Measurements from ENCODE around the gene LPIN3.
A peak's percentile ranks its signal among the peaks of the same experiment; 100 is the strongest.

Gene LPIN3

DNA sequence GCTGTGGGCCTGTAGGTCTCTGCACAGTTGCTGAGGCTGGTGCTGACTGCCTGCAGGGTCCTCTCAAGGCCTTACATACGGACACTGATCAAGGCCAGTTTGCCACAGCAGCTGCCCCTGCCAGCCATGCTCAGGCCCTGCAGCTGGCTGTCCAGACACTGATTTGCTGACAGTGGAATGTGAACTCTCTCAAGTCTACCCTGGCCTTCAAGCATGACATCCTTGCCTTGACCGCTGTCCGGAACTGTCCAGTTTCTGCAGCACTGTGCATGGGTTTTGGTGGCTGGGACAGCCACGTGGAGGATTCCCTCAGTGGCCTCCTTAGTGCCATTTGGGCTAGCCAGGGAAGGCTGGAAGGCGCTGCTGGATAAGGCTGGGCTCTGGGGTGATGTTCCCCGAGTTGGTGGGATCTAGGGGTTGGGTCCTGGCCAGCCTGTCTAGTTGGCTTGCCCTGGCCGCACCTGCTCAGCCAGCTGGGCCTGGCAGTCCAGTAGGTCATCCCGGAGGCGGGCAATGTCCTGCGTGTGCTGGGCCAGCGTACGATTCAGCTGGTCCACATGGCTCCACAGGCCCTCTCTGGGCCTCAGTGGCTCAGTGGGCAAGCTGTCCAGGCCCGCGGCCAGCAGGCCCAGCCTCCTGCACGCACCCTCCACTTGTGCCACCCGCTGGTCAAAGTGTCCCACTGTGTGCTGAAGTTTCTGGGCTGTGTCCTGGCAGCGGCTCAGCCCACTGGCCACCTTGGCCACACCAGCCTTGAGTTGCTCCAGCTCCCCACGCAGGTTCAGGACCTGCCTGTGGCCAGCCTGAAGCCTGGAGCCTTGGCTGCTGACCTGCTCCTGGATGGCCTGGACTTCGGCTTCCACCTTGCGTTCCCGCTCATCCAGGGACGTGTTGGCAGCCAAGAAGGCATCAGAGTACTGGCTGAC, 20.5 kb downstream of the LPIN3 start:
- Histone ChIP-seq H3K27me3 (ENCODE audit: control insufficient read depth in 1 of 2, insufficient read depth in 2 of 2, low read length in 2 of 2) (peaks cover 15 to 20% of the 10 kb centered on the region in 2 donors), H3K36me3 (ENCODE audit: control insufficient read depth in 2 of 2, insufficient read depth in 2 of 2, low read length in 2 of 2) (no peaks in the 10 kb centered on the region), H3K27ac (ENCODE audit: low read length) (no peak overlapping the region)

DNA sequence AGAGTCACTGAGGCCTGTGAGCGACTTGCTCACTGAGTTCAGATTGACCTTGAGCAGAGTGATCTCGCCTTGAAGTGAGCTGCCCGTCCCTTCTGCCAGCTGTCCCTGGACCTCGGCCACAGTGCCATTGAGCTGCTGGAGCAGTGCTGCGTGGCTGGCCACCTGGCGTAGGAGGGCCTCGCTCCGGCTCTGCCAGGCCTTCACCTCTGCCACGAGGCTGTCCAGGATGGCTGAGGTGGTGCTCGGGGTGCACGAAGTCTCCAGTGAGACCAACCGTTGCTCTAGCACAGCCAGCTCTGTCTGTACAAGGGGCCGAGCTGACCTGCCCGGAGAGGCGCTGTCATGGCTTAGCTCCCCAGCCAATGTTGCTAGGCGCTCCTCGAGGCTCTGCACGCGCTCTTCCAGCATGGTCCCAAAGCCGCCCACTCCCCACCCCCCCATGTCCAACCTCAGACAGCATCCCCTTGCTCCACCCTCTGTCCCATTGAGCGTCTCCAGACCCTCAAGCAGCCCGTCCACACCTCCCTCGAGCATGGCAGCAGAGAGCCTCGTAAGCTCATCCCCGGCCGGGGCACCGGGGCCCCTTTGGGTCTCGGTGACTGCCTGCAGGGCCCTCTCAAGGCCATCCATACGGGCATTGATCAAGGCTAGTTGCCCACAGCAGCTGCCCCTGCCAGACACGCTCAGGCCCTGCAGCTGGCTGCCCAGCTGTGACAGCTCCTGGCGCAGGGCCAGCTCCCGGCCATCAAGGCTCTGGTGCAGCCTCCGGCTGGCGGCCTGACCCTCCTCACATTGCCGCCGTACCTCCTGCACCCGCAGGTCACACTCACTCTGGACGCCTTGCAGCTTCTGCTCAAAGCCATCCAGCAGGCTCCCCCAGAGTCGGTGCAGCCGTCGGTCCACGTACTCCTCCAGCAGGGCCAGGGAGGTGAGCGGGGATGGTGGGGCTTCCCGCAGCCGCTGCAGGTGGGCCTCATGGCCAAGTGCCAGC, 21.4 kb downstream of the LPIN3 start:
- H3K27me3 ChIP-seq (ENCODE audit: control insufficient read depth in 1 of 2, insufficient read depth in 2 of 2, low read length in 2 of 2): peaks cover 20 to 22% of the 10 kb centered on the region in 2 donors
- H3K4me1 ChIP-seq (ENCODE audit: control insufficient read depth, insufficient read depth, low read length): peaks cover 11% of the 10 kb centered on the region
- H3K36me3 ChIP-seq (ENCODE audit: control insufficient read depth in 2 of 2, insufficient read depth in 2 of 2, low read length in 2 of 2): no peaks in the 10 kb centered on the region
- no peaks in the 10 kb centered on the region for H3K9me3 ChIP-seq (ENCODE audit: control insufficient read depth in 2 of 2, low read length in 2 of 2)
- no peak overlapping the region for H3K4me3 ChIP-seq (ENCODE audit: low read length in 2 of 2)
- H3K9ac ChIP-seq (ENCODE audit: low read length in 2 of 2): no peak overlapping the region
- no peak overlapping the region for H3K27ac ChIP-seq (ENCODE audit: low read length)

More for the DNA sequence above, 20.5 kb downstream of the LPIN3 start:
- Histone ChIP-seq H3K9ac (ENCODE audit: low read length in 2 of 2) (no peak overlapping the region), H3K4me3 (ENCODE audit: low read length in 2 of 2) (no peak overlapping the region), H3K4me1 (ENCODE audit: control insufficient read depth, insufficient read depth, low read length) (peaks cover 8% of the 10 kb centered on the region), H3K9me3 (ENCODE audit: control insufficient read depth in 2 of 2, low read length in 2 of 2) (no peaks in the 10 kb centered on the region)

DNA sequence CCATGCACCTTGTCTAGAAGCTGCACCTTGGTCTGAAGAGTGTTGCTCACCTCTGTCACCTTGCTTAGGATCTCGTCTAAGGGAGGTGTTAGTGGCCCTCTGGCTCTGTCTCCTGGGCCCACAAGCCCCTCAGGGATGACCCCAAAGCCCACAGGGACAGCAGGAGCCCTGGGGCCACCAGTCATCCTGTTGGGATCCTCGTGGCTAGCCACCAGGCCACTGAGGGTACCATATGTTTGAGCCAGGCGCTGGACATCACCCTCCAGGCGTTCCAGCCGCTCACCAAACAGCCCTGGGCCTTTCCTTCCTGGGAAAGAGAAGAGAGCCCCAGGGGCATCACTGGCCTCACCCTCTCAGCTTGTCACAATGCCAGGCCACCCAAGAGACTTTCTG, 22.1 kb downstream of the LPIN3 start:
- Histone ChIP-seq H3K27ac (ENCODE audit: low read length) (no peak overlapping the region), H3K36me3 (ENCODE audit: control insufficient read depth in 2 of 2, insufficient read depth in 2 of 2, low read length in 2 of 2) (no peaks in the 10 kb centered on the region), H3K9me3 (ENCODE audit: control insufficient read depth in 2 of 2, low read length in 2 of 2) (no peaks in the 10 kb centered on the region), H3K9ac (ENCODE audit: low read length in 2 of 2) (no peak overlapping the region), H3K27me3 (ENCODE audit: control insufficient read depth in 1 of 2, insufficient read depth in 2 of 2, low read length in 2 of 2) (peaks cover 27 to 29% of the 10 kb centered on the region in 2 donors), H3K4me3 (ENCODE audit: low read length in 2 of 2) (no peak overlapping the region), H3K4me1 (ENCODE audit: control insufficient read depth, insufficient read depth, low read length) (peaks cover 11% of the 10 kb centered on the region)

DNA sequence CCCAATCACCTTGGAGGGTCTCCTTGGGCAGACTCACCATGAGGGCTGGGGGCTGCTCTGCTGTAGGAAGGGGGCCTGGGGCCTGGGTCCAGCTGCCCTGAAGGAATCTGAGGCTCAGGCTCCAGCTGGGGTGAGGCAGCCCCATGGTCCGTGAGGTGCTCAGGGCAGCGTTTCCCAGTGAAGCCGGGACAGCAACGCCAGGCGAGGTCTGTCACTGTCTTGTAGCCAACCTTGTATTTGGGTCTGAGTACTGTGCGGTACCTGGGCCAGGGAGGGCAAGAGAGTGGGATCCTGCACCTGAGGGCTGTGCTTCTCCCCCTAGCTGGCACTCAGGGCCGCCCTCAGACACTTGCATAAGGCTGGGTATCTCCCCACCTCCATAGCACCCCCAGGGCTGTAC, 23.0 kb downstream of the LPIN3 start:
- Histone ChIP-seq H3K27ac (ENCODE audit: low read length) (no peak overlapping the region), H3K4me3 (ENCODE audit: low read length in 2 of 2) (no peak overlapping the region), H3K9me3 (ENCODE audit: control insufficient read depth in 2 of 2, low read length in 2 of 2) (no peaks in the 10 kb centered on the region), H3K27me3 (ENCODE audit: control insufficient read depth in 1 of 2, insufficient read depth in 2 of 2, low read length in 2 of 2) (peaks cover 30 to 31% of the 10 kb centered on the region in 2 donors), H3K9ac (ENCODE audit: low read length in 2 of 2) (no peak overlapping the region), H3K36me3 (ENCODE audit: control insufficient read depth in 2 of 2, insufficient read depth in 2 of 2, low read length in 2 of 2) (no peaks in the 10 kb centered on the region), H3K4me1 (ENCODE audit: control insufficient read depth, insufficient read depth, low read length) (peaks cover 11% of the 10 kb centered on the region)

DNA sequence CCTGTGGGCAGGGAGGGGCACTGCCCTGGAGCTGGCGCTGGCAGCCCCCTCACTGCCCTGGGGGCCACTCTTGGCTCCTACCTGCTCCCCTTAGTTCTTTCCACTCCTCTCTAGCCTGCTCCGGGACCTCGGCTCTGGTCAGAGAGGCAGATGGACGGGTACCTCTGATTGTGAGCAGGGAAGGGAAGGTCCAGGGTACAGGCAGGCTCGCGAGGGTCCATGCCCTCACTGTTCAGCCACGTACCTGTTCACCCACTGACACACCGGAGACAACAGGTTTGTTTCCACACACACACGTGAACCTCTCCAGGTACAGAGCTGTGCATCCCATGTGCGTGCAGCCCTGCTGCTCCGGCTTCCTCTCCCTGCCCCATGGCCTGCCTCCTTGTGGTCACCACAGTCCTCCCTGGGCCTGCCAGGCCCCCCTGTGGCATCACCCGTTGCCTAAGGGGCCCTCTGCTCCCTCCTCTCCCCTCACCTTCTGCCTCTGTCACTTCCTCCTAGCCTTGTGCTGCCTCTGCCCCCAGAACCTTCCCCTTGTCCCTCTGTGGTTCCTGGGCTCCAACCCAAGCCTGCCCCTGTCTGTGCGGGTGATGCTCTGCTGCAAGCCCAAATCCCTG, 23.7 kb downstream of the LPIN3 start:
- Histone ChIP-seq H3K9me3 (ENCODE audit: control insufficient read depth in 2 of 2, low read length in 2 of 2) (no peaks in the 10 kb centered on the region), H3K27ac (ENCODE audit: low read length) (no peak overlapping the region), H3K4me1 (ENCODE audit: control insufficient read depth, insufficient read depth, low read length) (peaks cover 11% of the 10 kb centered on the region), H3K27me3 (ENCODE audit: control insufficient read depth in 1 of 2, insufficient read depth in 2 of 2, low read length in 2 of 2) (peaks cover 31 to 33% of the 10 kb centered on the region in 2 donors), H3K9ac (ENCODE audit: low read length in 2 of 2) (no peak overlapping the region), H3K36me3 (ENCODE audit: control insufficient read depth in 2 of 2, insufficient read depth in 2 of 2, low read length in 2 of 2) (no peaks in the 10 kb centered on the region), H3K4me3 (ENCODE audit: low read length in 2 of 2) (no peak overlapping the region)

DNA sequence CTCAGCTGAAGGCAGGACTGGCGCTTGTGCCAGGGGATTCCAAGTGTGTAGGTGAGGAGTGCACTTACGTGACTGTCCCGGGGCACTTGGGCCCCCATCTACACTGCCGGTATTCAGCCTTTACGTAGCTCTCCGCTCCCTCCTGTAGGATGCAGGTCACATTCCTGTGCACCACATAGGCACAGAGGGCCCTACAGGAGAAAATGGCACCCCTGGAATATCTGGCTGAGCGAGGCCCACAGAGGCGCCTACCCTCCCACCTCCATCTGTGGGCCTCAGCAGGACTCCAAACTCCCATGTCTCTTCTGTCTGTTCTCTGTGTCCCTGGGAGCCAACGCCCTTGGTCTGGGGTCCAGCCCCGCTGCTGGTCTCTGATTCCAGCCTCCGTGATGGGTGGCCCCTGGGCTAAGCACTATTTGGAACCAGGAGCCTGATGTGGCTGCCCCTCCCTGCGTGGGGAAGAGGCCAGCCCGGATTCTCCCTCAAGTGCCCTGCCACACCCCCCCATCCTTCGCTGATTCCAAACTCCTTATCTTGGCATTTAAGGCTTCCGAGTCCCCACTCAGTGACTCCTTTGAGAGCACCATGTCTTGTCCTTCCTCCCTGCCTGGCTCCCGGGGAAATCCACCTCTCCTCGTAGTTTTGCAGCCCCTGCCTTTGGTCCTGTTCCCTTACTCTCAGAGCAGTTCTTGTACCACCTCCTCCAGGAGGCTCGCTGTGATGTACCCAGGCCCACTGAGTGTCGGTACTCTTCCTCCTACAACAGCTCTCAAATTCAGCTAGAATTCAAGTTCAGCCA, 24.5 kb downstream of the LPIN3 start:
- Histone ChIP-seq H3K9ac (ENCODE audit: low read length in 2 of 2) (no peak overlapping the region), H3K36me3 (ENCODE audit: control insufficient read depth in 2 of 2, insufficient read depth in 2 of 2, low read length in 2 of 2) (no peaks in the 10 kb centered on the region), H3K4me1 (ENCODE audit: control insufficient read depth, insufficient read depth, low read length) (peaks cover 11% of the 10 kb centered on the region), H3K9me3 (ENCODE audit: control insufficient read depth in 2 of 2, low read length in 2 of 2) (no peaks in the 10 kb centered on the region), H3K4me3 (ENCODE audit: low read length in 2 of 2) (peak overlapping the region; percentile 19 to 64), H3K27ac (ENCODE audit: low read length) (no peak overlapping the region), H3K27me3 (ENCODE audit: control insufficient read depth in 1 of 2, insufficient read depth in 2 of 2, low read length in 2 of 2) (peaks cover 31 to 34% of the 10 kb centered on the region in 2 donors)

DNA sequence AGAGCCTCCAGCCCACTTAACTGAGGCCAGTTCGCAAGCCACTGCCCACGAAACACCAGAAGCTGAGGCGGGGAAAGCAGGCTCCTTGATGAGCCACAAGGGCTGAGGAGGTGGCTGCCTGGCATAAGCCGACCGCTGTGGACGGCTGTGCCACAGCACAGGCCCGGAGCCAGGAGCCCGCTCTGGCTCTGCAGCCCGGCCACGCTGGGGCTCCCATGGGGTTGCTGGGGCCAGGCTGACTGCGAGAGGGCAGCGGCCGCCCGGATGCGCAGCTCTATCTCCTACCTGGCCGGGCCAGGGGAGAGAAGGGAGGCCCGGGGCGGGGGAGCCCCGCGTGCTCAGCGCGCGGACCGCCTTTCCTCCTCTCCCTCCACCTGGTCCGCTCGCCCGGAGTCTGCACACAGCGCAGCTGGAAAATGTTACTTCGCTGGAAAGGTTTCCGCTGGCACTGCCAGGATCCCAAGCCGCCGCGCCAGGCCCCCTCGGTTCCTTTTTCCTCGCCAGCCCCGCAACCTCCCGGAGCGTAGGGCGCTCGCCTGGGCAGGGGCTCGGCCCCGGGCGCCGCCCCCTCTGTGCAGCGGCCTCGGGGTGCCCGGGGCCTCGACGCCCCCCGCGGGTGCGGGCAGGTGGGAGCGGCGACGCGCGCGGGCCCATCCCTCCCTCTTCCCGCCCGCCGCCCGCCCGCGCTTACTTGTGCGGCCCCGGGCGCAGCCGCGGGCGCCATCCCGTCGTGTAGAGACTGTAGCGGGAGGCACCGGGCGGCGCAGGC, 25.3 kb downstream of the LPIN3 start:
- H3K9me3 ChIP-seq (ENCODE audit: control insufficient read depth in 2 of 2, low read length in 2 of 2): no peaks in the 10 kb centered on the region
- peak overlapping the region; percentile 19 to 64 for H3K4me3 ChIP-seq (ENCODE audit: low read length in 2 of 2)
- no peak overlapping the region for H3K27ac ChIP-seq (ENCODE audit: low read length)
- no peak overlapping the region for H3K9ac ChIP-seq (ENCODE audit: low read length in 2 of 2)
- H3K36me3 ChIP-seq (ENCODE audit: control insufficient read depth in 2 of 2, insufficient read depth in 2 of 2, low read length in 2 of 2): no peaks in the 10 kb centered on the region
- H3K4me1 ChIP-seq (ENCODE audit: control insufficient read depth, insufficient read depth, low read length): peaks cover 11% of the 10 kb centered on the region
- H3K27me3 ChIP-seq (ENCODE audit: control insufficient read depth in 1 of 2, insufficient read depth in 2 of 2, low read length in 2 of 2): peaks cover 31 to 34% of the 10 kb centered on the region in 2 donors

DNA sequence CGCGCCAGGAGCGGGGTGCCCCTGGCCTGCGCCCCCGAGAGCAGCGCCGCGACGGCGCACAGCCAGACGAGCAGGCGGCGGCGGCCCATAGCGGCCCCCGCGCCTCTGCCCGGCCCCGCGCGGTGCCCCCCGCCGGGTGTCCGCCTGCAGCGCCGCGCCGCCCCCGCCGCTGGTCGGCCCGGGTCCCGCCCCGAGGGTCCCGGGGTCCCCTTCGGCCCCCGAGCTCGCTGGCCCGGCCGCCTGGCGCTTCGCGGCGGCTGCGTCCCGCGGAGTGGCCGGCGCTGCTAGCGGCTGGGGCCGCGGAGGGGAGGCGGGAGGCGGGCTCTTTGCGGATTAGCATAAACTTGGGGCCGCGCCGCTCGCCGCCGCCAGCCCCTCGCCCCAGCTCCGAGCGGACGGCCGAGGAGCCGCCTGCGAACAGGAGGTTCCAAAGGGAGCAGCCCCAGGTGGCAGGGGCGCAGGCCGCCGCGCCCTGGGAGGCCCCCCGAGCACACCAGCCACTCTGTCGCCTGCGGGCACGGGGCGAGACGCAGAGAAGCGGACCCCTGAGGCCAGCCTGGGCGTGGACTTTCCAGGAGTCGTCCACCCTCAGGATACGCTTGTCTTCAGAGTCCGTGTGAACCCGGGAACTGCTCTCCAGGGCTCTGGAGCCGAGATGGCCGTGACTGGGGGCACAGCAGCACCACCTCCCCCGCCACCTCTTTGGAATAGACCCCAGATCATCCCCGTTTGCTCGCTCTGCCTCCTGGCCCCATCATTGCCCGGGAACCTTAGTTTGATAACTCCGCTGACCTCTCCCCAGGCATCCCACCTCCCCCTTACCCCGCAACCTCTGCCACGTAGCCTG, 26.1 kb downstream of the LPIN3 start, which contains the start of gene EMILIN3:
Gene EMILIN3, minus strand, starts transcription at position 273 of the 847 bp plus-strand sequence. Its CDS starts 184 bp downstream, at position 89.
- Histone ChIP-seq H3K4me1 (ENCODE audit: control insufficient read depth, insufficient read depth, low read length) (peaks cover 11% of the 10 kb centered on the region), H3K4me3 (ENCODE audit: low read length in 2 of 2) (peak within 1 kb of the TSS; percentile 19 to 64), H3K9me3 (ENCODE audit: control insufficient read depth in 2 of 2, low read length in 2 of 2) (peaks cover 0 to 4% of the 10 kb centered on the region in 2 donors), H3K9ac (ENCODE audit: low read length in 2 of 2) (no peak within 1 kb of the TSS), H3K27ac (ENCODE audit: low read length) (no peak within 1 kb of the TSS), H3K36me3 (ENCODE audit: control insufficient read depth in 2 of 2, insufficient read depth in 2 of 2, low read length in 2 of 2) (no peaks in the 10 kb centered on the region), H3K27me3 (ENCODE audit: control insufficient read depth in 1 of 2, insufficient read depth in 2 of 2, low read length in 2 of 2) (peaks cover 32 to 34% of the 10 kb centered on the region in 2 donors)

DNA sequence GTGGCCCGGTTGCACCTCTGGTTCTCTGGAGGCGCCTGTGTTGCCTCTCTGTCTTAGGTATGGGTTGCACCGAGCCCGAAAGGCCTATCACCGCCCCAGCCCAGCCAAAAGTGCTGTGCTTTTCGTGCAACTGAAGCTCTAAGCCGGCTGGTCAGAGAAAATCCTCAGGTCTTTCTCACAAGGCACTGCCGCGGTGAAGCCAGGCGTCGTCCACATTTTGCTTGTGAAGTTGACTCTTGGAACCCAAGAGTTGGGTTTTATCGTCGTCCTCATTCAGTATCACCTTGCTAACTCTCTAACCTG, 26.7 kb downstream of the LPIN3 start:
- Histone ChIP-seq H3K27me3 (ENCODE audit: control insufficient read depth in 1 of 2, insufficient read depth in 2 of 2, low read length in 2 of 2) (peaks cover 32 to 34% of the 10 kb centered on the region in 2 donors), H3K4me3 (ENCODE audit: low read length in 2 of 2) (no peak overlapping the region), H3K36me3 (ENCODE audit: control insufficient read depth in 2 of 2, insufficient read depth in 2 of 2, low read length in 2 of 2) (no peaks in the 10 kb centered on the region), H3K9ac (ENCODE audit: low read length in 2 of 2) (no peak overlapping the region), H3K27ac (ENCODE audit: low read length) (no peak overlapping the region), H3K9me3 (ENCODE audit: control insufficient read depth in 2 of 2, low read length in 2 of 2) (peaks cover 0 to 4% of the 10 kb centered on the region in 2 donors), H3K4me1 (ENCODE audit: control insufficient read depth, insufficient read depth, low read length) (peaks cover 11% of the 10 kb centered on the region)
